ENCODE results near the gene THOC3. TPM values are rescaled to one million over a fixed set of nuclear protein-coding genes. Genes with fewer than 3 reads are reported as not detected.
"Not testable (repeated sequence)": the region's sequence is repeated elsewhere in the genome, so short reads cannot be mapped to it uniquely, and the experiment has no call there.

Gene THOC3
- total RNA-seq, 1 donor from 2014 or later, result 94.2 TPM

DNA sequence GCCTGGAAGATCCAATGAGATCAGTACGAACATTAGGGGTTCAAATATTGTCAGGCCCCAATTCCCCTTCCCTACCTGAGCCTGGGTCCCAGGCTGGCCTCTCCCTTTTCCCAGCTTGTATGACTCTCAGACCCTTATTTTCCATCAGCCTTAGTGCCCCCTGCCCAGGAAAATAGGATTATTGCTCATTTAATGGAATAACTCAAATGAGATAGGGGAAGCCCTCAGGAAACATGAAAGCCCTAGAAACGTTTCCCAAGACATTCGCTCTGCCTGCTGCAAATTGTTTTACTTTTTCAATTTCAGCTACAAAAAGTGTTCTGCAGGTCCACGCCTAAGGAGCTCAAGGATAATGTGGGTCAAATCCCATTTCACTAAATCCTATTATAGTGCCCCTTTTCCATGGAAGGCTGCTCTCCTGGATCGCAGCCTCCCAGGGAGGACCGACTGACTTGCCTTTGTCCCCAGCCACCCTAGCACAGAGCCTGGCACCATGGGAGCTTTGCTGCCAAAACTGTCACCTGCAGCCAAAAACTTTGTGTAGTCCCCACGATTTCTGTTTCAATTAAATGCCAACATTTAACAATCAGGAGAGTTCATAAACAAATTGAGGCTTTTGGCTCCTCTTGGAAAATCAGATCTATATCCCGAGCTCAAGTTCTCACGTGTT is 46.9 kb downstream of the THOC3 start:
- H3K36me3 Mint-ChIP-seq (ENCODE audit: low read depth), result peaks cover 7% of the 10 kb centered on the region
- DNase-seq (ENCODE audit: low spot score), result no peak
- intact Hi-C loops (cut with micrococcal nuclease), result no loop called here
- H3K4me3 Mint-ChIP-seq, result no peak overlapping the region
- H3K27me3 Mint-ChIP-seq (ENCODE audit: insufficient read depth), result no peaks in the 10 kb centered on the region
- H3K9me3 Mint-ChIP-seq, result no peaks in the 10 kb centered on the region
- no peaks in the 10 kb centered on the region for H3K4me1 Mint-ChIP-seq (ENCODE audit: low read depth)
- H3K27ac Mint-ChIP-seq, result no peak overlapping the region

GRCh38 chr5:175920231-175920811 is 47.8 kb downstream of the THOC3 start:
- no peaks in the 10 kb centered on the region for H3K27me3 Mint-ChIP-seq (ENCODE audit: insufficient read depth)
- peaks cover 2% of the 10 kb centered on the region for H3K4me1 Mint-ChIP-seq (ENCODE audit: low read depth)
- H3K36me3 Mint-ChIP-seq (ENCODE audit: low read depth), result peaks cover 7% of the 10 kb centered on the region
- no peak overlapping the region for H3K27ac Mint-ChIP-seq
- intact Hi-C loops (cut with micrococcal nuclease), result no loop called here
- H3K9me3 Mint-ChIP-seq, result no peaks in the 10 kb centered on the region
- H3K4me3 Mint-ChIP-seq, result no peak overlapping the region
- no peak for DNase-seq (ENCODE audit: low spot score)

GRCh38 chr5:175915066-175916037 is 52.8 kb downstream of the THOC3 start:
- intact Hi-C loops (cut with micrococcal nuclease); DNase-seq (ENCODE audit: low spot score); H3K36me3 Mint-ChIP-seq (ENCODE audit: low read depth); H3K27me3 Mint-ChIP-seq (ENCODE audit: insufficient read depth); H3K4me3 Mint-ChIP-seq; H3K9me3 Mint-ChIP-seq; H3K4me1 Mint-ChIP-seq (ENCODE audit: low read depth): not testable (repeated sequence)
- H3K27ac Mint-ChIP-seq, result peak overlapping the region; percentile 0

GRCh38 chr5:175913835-175914672 is 54.1 kb downstream of the THOC3 start:
- H3K36me3 Mint-ChIP-seq (ENCODE audit: low read depth); H3K27ac Mint-ChIP-seq; intact Hi-C loops (cut with micrococcal nuclease); DNase-seq (ENCODE audit: low spot score); H3K4me3 Mint-ChIP-seq; H3K27me3 Mint-ChIP-seq (ENCODE audit: insufficient read depth); H3K9me3 Mint-ChIP-seq; H3K4me1 Mint-ChIP-seq (ENCODE audit: low read depth): not testable (repeated sequence)

- H3K4me3 Mint-ChIP-seq; H3K9me3 Mint-ChIP-seq; DNase-seq (ENCODE audit: low spot score); H3K27me3 Mint-ChIP-seq (ENCODE audit: insufficient read depth); intact Hi-C loops (cut with micrococcal nuclease); H3K27ac Mint-ChIP-seq; H3K4me1 Mint-ChIP-seq (ENCODE audit: low read depth); H3K36me3 Mint-ChIP-seq (ENCODE audit: low read depth): not testable (repeated sequence)
Measured at GRCh38 chr5:175910072-175910471, 58.0 kb downstream of the THOC3 start.

Other genes starting within 250 kb of the THOC3 start
- gene CPLX2, start 96.7 kb downstream of the THOC3 start, total RNA-seq, result not detected in 2 replicates